Measurements from ENCODE around the gene EPHA8.

The EPHA8 gene

DNA sequence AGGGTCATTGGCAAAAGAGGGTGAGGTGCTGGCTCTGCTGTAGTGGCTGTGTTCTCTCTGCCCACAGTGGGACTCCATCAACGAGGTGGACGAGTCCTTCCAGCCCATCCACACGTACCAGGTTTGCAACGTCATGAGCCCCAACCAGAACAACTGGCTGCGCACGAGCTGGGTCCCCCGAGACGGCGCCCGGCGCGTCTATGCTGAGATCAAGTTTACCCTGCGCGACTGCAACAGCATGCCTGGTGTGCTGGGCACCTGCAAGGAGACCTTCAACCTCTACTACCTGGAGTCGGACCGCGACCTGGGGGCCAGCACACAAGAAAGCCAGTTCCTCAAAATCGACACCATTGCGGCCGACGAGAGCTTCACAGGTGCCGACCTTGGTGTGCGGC is 12.9 kb downstream of the EPHA8 start:
- Histone ChIP-seq H4K8ac (ENCODE audit: low read depth, low read length) (no peak overlapping the region), H3K9ac (ENCODE audit: low read length) (no peak overlapping the region), H3K27ac (ENCODE audit: low read depth, low read length) (no peak overlapping the region), H4K91ac (ENCODE audit: low read depth, low read length) (no peak overlapping the region), H3K9me3 (ENCODE audit: insufficient read depth, low read depth, low read length) (peaks cover 20% of the 10 kb centered on the region), H3K79me1 (ENCODE audit: low read length) (no peaks in the 10 kb centered on the region), H2AK5ac (ENCODE audit: low read length) (no peak overlapping the region), H3K14ac (ENCODE audit: low read length) (no peak overlapping the region), H3K79me2 (ENCODE audit: control insufficient read depth, insufficient read depth, low read length, poor library complexity) (no peaks in the 10 kb centered on the region), H3K4me1 (ENCODE audit: control insufficient read depth in 1 of 2, insufficient read depth in 2 of 2, low read length in 2 of 2) (no peaks in the 10 kb centered on the region), H3K18ac (ENCODE audit: low read length) (no peak overlapping the region), H3K27me3 (ENCODE audit: insufficient read depth, low read length) (no peaks in the 10 kb centered on the region), H3K4ac (ENCODE audit: low read depth, low read length) (no peak overlapping the region), H3K4me2 (ENCODE audit: low read length) (no peak overlapping the region), H2BK12ac (ENCODE audit: low read length) (no peak overlapping the region), H2AFZ (ENCODE audit: insufficient read depth, low read length, poor library complexity) (no peak overlapping the region), H3K4me3 (ENCODE audit: low read depth, low read length) (no peak overlapping the region), H4K12ac (ENCODE audit: low read depth, low read length) (no peak overlapping the region), H2BK5ac (ENCODE audit: low read depth, low read length, poor library complexity) (no peak overlapping the region), H3K23ac (ENCODE audit: low read length) (no peak overlapping the region), H2BK120ac (ENCODE audit: insufficient read depth, low read length, poor library complexity) (no peak overlapping the region), H3K36me3 (ENCODE audit: control insufficient read depth in 1 of 2, insufficient read depth in 2 of 2, low read length in 2 of 2) (no peaks in the 10 kb centered on the region)
- no peak for DNase-seq
- no CpG with 5 or more reads among the region's 23 CpGs for WGBS (ENCODE audit: extremely low coverage, insufficient coverage, insufficient read length)

DNA sequence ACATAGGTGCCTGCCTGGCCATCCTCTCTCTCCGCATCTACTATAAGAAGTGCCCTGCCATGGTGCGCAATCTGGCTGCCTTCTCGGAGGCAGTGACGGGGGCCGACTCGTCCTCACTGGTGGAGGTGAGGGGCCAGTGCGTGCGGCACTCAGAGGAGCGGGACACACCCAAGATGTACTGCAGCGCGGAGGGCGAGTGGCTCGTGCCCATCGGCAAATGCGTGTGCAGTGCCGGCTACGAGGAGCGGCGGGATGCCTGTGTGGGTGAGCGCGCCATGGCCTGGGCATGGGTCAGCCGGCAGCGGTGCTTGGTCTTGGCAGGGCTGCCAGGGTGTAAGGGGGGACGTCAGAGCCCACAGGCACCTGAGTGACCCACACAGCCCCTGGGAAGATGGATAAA is 13.3 kb downstream of the EPHA8 start:
- H3K27ac ChIP-seq (ENCODE audit: low read depth, low read length), result no peak overlapping the region
- H3K4me1 ChIP-seq (ENCODE audit: control insufficient read depth in 1 of 2, insufficient read depth in 2 of 2, low read length in 2 of 2), result no peaks in the 10 kb centered on the region
- H3K36me3 ChIP-seq (ENCODE audit: control insufficient read depth in 1 of 2, insufficient read depth in 2 of 2, low read length in 2 of 2), result no peaks in the 10 kb centered on the region
- no peak overlapping the region for H2BK120ac ChIP-seq (ENCODE audit: insufficient read depth, low read length, poor library complexity)
- no peak overlapping the region for H4K12ac ChIP-seq (ENCODE audit: low read depth, low read length)
- H2AFZ ChIP-seq (ENCODE audit: insufficient read depth, low read length, poor library complexity), result no peak overlapping the region
- H3K23ac ChIP-seq (ENCODE audit: low read length), result no peak overlapping the region
- no peaks in the 10 kb centered on the region for H3K79me1 ChIP-seq (ENCODE audit: low read length)
- no peak overlapping the region for H2BK12ac ChIP-seq (ENCODE audit: low read length)
- H4K91ac ChIP-seq (ENCODE audit: low read depth, low read length), result no peak overlapping the region
- no CpG with 5 or more reads among the region's 24 CpGs for WGBS (ENCODE audit: extremely low coverage, insufficient coverage, insufficient read length)
- H3K4me2 ChIP-seq (ENCODE audit: low read length), result no peak overlapping the region
- H3K9ac ChIP-seq (ENCODE audit: low read length), result no peak overlapping the region
- H3K4ac ChIP-seq (ENCODE audit: low read depth, low read length), result no peak overlapping the region
- no peak overlapping the region for H3K14ac ChIP-seq (ENCODE audit: low read length)
- H3K18ac ChIP-seq (ENCODE audit: low read length), result no peak overlapping the region
- no peak overlapping the region for H3K4me3 ChIP-seq (ENCODE audit: low read depth, low read length)
- H4K8ac ChIP-seq (ENCODE audit: low read depth, low read length), result no peak overlapping the region
- H3K9me3 ChIP-seq (ENCODE audit: insufficient read depth, low read depth, low read length), result peaks cover 20% of the 10 kb centered on the region
- no peak for DNase-seq
- no peaks in the 10 kb centered on the region for H3K27me3 ChIP-seq (ENCODE audit: insufficient read depth, low read length)
- no peak overlapping the region for H2BK5ac ChIP-seq (ENCODE audit: low read depth, low read length, poor library complexity)
- no peaks in the 10 kb centered on the region for H3K79me2 ChIP-seq (ENCODE audit: control insufficient read depth, insufficient read depth, low read length, poor library complexity)
- no peak overlapping the region for H2AK5ac ChIP-seq (ENCODE audit: low read length)

DNA sequence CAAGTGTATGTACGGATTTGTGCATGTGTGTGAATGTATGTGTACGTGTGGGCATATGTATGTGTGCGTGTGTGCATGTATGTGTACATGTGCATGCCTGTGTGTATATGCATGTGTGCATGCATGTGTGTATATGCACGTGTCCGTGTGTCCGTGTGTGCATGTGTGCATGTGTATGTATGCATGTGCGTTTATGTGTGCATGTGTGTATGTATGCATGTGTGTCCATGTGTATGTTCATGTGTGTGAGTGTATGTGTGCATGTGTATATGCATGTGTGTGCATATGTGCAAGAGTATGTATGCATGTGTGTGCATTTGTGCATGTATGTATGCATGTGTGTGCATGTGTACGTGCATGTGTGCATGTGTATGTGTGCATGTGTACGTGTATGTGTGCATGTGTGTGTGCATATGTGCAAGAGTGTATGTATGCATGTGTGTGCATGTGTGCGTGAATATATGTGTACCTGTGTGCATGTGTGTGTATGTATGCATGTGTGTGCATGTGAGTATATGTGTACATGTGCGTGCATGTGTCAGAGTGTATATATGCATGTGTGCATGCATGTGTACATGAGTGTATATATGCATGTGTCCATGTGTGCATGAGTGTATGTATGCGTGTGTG is 15.6 kb downstream of the EPHA8 start:
- Histone ChIP-seq H3K14ac (ENCODE audit: low read length) (no peak overlapping the region), H3K18ac (ENCODE audit: low read length) (no peak overlapping the region), H2AK5ac (ENCODE audit: low read length) (no peak overlapping the region), H3K9ac (ENCODE audit: low read length) (no peak overlapping the region), H3K4ac (ENCODE audit: low read depth, low read length) (no peak overlapping the region), H4K12ac (ENCODE audit: low read depth, low read length) (no peak overlapping the region), H3K27me3 (ENCODE audit: insufficient read depth, low read length) (no peaks in the 10 kb centered on the region), H3K79me1 (ENCODE audit: low read length) (no peaks in the 10 kb centered on the region), H4K91ac (ENCODE audit: low read depth, low read length) (no peak overlapping the region), H2BK120ac (ENCODE audit: insufficient read depth, low read length, poor library complexity) (no peak overlapping the region), H2AFZ (ENCODE audit: insufficient read depth, low read length, poor library complexity) (no peak overlapping the region), H2BK5ac (ENCODE audit: low read depth, low read length, poor library complexity) (no peak overlapping the region), H3K27ac (ENCODE audit: low read depth, low read length) (no peak overlapping the region), H3K4me3 (ENCODE audit: low read depth, low read length) (peak overlapping the region; percentile 60), H3K4me2 (ENCODE audit: low read length) (no peak overlapping the region), H3K79me2 (ENCODE audit: control insufficient read depth, insufficient read depth, low read length, poor library complexity) (no peaks in the 10 kb centered on the region), H3K4me1 (ENCODE audit: control insufficient read depth in 1 of 2, insufficient read depth in 2 of 2, low read length in 2 of 2) (no peaks in the 10 kb centered on the region), H3K36me3 (ENCODE audit: control insufficient read depth in 1 of 2, insufficient read depth in 2 of 2, low read length in 2 of 2) (no peaks in the 10 kb centered on the region), H4K8ac (ENCODE audit: low read depth, low read length) (no peak overlapping the region), H3K23ac (ENCODE audit: low read length) (peak overlapping the region; percentile 9), H2BK12ac (ENCODE audit: low read length) (no peak overlapping the region), H3K9me3 (ENCODE audit: insufficient read depth, low read depth, low read length) (peaks cover 20% of the 10 kb centered on the region)
- WGBS (ENCODE audit: extremely low coverage, insufficient coverage, insufficient read length), result no CpG with 5 or more reads among the region's 12 CpGs
- no peak for DNase-seq

DNA sequence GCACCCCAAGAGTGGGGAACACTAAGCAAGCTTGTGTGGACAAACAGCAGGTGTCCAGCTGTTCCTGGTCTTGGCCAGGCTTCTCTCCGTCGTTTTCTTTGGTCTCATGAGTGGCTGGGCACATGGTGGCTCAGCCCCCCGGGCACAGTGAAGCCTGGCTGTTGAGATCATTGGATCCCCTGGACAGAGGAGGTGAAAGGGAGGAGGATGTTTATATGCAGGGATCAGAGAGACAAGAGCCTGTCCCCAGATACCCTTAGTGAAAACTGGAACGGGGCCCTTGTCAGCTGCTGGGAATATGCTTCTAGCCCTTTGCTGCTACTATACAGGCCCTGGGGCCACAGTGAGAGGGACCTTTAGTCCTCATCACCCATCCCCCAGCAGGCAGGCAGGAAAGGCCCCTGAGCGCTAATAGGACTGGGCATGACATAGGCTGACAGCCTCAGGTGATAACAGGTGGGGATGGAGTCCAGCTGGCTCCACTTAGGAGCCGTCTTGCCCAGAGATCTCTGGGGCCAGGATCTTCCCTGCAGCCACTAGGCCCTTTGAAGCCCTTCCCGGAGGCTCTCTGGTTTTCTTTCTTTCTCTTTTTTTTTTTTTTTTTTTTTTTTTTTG is 16.4 kb downstream of the EPHA8 start:
- H2BK12ac ChIP-seq (ENCODE audit: low read length), result no peak overlapping the region
- H3K4me2 ChIP-seq (ENCODE audit: low read length), result no peak overlapping the region
- H3K23ac ChIP-seq (ENCODE audit: low read length), result no peak overlapping the region
- no peak overlapping the region for H2AK5ac ChIP-seq (ENCODE audit: low read length)
- no peak overlapping the region for H3K18ac ChIP-seq (ENCODE audit: low read length)
- H3K27me3 ChIP-seq (ENCODE audit: insufficient read depth, low read length), result no peaks in the 10 kb centered on the region
- no peak overlapping the region for H3K9ac ChIP-seq (ENCODE audit: low read length)
- no peak overlapping the region for H4K91ac ChIP-seq (ENCODE audit: low read depth, low read length)
- no peaks in the 10 kb centered on the region for H3K36me3 ChIP-seq (ENCODE audit: control insufficient read depth in 1 of 2, insufficient read depth in 2 of 2, low read length in 2 of 2)
- no peak overlapping the region for H2AFZ ChIP-seq (ENCODE audit: insufficient read depth, low read length, poor library complexity)
- H3K14ac ChIP-seq (ENCODE audit: low read length), result no peak overlapping the region
- H3K9me3 ChIP-seq (ENCODE audit: insufficient read depth, low read depth, low read length), result peaks cover 20% of the 10 kb centered on the region
- no peak overlapping the region for H3K27ac ChIP-seq (ENCODE audit: low read depth, low read length)
- H3K4me3 ChIP-seq (ENCODE audit: low read depth, low read length), result peak overlapping the region; percentile 26
- no peak overlapping the region for H3K4ac ChIP-seq (ENCODE audit: low read depth, low read length)
- no peaks in the 10 kb centered on the region for H3K79me1 ChIP-seq (ENCODE audit: low read length)
- WGBS (ENCODE audit: extremely low coverage, insufficient coverage, insufficient read length), result no CpG with 5 or more reads among the region's 7 CpGs
- no peak overlapping the region for H4K8ac ChIP-seq (ENCODE audit: low read depth, low read length)
- no peak overlapping the region for H4K12ac ChIP-seq (ENCODE audit: low read depth, low read length)
- no peak overlapping the region for H2BK5ac ChIP-seq (ENCODE audit: low read depth, low read length, poor library complexity)
- no peaks in the 10 kb centered on the region for H3K4me1 ChIP-seq (ENCODE audit: control insufficient read depth in 1 of 2, insufficient read depth in 2 of 2, low read length in 2 of 2)
- H2BK120ac ChIP-seq (ENCODE audit: insufficient read depth, low read length, poor library complexity), result no peak overlapping the region
- DNase-seq, result no peak
- H3K79me2 ChIP-seq (ENCODE audit: control insufficient read depth, insufficient read depth, low read length, poor library complexity), result no peaks in the 10 kb centered on the region
